Measurements from ENCODE around the gene SERPINA12.
"Not testable (repeated sequence)": the region's sequence is repeated elsewhere in the genome, so short reads cannot be mapped to it uniquely, and the experiment has no call there.

Gene SERPINA12

GRCh38 chr14:94485944-94486841 is 23.1 kb downstream of the SERPINA12 start:
- peak; percentile 54 for DNase-seq

DNA sequence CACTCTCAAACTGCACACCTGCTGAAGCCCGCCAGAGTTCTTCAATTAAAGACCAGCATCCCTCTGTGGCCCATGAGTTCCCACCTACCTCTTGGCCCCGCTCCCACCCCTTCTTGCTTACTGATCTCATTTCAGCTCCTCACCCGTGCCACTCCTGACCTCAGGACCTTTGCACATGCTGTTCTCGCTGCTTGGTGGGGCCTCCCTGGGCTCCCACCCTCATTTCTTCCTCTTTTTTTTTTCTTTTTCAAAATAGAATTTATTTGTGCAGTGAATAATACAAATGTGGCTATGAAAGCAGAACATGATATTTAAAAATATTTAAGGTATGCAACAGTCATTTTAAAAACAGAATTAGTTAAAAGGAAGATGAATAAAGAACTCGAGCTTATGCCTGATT is 24.8 kb downstream of the SERPINA12 start:
- no peak for DNase-seq

- DNase-seq: no peak
Observed at GRCh38 chr14:94483729-94484275, 25.5 kb downstream of the SERPINA12 start.

GRCh38 chr14:94483071-94483451 is 26.2 kb downstream of the SERPINA12 start:
- DNase-seq: no peak

DNA sequence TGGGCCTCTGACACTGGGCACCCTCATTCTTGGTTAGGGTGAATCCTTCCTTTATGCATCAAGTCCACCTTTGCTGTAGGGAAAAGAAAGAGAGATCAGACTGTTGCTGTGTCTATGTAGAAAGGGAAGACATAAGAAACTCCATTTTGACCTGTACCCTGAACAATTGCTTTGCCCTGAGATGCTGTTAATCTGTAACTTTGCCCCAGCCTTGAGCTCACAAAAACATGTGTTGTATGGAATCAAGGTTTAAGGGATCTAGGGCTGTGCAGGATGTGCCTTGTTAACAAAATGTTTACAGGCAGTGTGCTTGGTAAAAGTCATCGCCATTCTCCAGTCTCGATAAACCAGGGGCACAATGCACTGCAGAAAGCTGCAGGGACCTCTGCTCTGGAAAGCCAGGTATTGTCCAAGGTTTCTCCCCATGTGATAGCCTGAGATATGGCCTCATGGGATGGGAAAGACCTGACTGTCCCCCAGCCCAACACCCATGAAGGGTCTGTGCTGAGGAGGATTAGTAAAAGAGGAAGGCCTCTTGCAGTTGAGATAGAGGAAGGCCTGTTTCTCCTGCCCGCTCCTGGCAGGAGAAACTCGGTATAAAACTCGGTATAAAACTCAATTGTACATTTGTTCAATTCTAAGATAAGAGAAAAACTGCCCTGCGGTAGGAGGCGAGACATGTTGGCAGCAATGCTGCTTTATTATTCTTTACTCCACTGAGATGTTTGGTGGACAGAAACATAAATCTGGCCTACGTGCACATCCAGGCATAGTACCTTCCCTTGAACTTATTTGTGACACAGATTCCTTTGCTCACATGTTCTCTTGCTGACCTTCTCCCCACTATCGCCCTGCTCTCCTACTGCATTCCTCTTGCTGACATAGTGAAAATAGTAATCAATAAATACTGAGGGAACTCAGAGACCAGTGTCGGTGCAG is 26.9 kb downstream of the SERPINA12 start:
- DNase-seq: not testable (repeated sequence)

GRCh38 chr14:94481468-94482131 is 27.7 kb downstream of the SERPINA12 start:
- DNase-seq: no peak

DNA sequence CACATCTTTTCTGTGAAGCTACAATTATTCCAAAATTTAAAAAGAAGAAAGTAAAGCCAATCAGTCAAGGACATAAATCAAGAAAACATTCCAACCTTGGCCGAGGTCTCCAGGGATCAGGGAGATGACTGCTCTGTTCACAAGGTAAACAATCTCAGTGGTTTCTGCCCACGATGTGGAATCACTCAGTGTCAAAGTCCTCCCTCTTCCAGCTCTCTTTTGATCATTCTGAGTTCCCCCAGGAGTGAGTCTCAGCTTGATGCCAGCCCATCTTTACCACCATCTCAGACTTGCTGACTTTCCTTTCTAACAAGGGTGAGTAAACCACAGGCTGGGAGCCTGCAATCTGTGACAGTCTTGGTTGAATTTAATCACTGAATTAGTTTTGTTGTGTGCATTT is 28.5 kb downstream of the SERPINA12 start:
- DNase-seq: no peak

DNA sequence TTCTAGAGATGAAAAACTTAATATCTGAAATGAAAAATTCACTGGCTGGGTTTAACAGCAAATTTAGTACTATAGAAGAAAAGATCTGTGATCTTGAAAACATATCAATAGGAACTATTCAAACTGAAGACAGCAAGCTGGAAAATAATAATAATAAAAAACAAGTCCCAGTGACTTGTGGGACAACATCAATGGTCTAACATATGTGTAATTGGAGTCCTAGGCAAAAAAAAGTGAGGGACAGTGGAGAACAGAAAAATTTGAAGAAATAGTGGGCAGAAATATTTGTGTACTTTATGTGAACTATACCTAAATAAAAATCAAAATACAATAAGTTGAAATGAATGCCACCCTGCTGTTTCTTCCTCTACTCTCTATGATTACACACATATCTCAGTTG is 30.8 kb downstream of the SERPINA12 start:
- no peak for DNase-seq

DNA sequence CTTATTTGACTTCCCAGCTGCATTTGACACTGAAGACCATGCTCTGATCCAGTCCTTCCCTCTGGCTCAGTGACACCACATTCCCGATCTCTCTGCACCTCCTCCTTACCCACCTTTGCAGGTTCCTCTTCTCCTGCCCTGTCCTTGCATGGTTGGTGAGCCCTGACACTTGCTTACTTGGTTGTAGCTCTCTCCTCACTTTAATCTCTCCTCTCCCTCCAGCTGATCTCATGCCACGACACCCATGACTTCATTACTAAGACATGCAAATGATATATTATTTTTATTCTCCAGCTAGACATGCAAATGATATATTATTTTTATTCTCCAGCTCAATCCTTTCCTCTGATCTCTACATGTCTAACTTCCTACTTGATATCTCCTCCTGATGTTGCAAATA is 33.2 kb downstream of the SERPINA12 start, which contains the start of gene SERPINA9:
Gene SERPINA9 (minus strand): TSS at position 175 of the 400 bp plus-strand sequence. CDS start 6,357 bp downstream, outside the sequence.
- no peak for DNase-seq

- no peak for DNase-seq
Observed at GRCh38 chr14:94474581-94475031, 34.7 kb downstream of the SERPINA12 start.

DNA sequence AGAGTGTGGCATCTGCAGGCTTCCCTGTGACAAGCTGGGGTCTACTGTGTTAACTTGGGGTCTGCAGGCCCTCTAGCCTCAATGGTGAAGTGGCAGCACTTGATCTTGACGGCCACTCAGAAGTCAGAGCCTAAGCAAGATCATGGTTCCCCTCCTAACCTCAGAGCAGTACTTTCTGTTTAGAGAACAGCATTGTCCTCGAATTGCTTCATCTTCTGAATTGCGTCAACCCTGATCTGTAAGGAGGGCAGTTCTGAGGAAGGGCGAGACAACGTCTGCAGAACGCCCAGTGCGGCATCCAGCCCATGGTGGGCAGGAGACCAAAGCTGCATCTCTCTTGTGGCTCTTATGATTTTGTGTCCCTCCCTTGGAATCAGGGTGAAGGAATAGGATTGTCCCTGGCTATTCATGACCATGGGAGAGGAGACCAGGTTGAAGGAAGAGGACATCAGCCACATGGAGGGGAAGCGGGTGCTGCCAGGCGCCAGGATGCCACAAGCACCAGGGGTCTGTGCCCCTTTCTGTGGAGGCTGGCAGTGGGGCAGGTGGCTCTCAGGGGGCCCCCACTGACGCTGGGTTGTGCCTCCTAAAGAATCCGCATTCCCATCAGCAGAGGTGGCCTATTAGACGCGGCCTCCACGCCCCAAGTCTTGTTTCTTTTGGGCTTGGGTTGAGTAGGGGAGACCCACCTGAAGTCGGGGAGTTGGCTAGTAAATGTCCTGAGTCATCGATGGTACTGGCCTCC is 35.4 kb downstream of the SERPINA12 start:
- DNase-seq: no peak

DNA sequence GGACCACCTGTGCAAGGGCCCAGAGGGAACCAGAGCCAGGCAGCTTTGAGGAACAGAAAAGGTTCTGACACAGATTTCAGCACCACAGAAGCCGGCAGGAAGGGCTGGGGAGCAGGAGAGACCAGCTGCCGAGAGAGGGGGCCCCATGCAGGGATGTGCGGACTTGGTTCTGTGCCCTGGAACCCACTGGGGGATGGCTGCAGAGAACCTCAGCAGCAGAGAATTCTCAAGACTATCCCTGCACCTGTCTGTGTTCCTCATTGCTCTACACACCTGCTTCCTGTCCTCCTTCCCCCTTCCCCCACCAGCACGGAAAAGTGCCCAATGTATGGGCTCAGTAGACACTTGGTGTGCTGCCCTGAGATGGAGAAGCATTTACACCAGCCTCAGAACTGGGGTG is 36.4 kb downstream of the SERPINA12 start:
- no peak for DNase-seq

DNA sequence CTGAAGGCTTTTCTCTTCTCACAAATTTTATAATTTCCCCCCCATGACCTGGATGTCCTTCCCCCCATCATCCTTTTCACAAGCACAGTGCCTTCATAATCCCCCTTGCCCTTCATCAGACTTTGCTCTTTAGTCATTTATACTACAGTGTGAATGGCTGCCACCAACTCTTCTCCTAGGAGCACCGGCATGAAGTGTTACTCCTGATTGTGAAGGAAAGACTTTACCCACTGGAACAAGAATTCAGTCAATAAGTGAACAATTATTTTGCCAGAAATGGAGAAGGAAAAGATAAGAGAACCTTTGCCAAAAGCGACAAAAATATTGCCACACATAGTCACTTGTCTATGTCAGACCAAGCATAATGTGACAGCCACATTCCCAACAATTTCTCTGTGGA is 38.2 kb downstream of the SERPINA12 start:
- DNase-seq: no peak

DNA sequence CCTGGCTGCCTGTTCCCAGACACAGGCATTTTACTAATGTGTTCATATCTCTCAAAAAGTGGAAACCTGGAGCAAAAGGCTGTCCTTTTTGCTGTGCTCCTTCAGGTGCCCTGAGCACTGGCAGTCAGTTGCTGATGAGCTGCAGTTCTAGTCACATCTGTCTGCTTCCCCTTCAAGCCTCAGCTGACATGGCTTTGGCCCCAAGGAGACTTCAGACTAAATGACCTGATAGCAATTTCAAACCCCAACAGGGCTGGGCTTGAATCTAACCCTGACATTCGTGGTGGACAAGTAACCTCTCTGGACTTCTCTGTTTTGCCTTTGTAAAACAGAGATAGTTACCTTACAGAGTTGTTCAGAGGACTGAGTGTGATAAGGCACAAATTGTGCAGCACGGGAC is 39.0 kb downstream of the SERPINA12 start:
- DNase-seq: no peak

DNA sequence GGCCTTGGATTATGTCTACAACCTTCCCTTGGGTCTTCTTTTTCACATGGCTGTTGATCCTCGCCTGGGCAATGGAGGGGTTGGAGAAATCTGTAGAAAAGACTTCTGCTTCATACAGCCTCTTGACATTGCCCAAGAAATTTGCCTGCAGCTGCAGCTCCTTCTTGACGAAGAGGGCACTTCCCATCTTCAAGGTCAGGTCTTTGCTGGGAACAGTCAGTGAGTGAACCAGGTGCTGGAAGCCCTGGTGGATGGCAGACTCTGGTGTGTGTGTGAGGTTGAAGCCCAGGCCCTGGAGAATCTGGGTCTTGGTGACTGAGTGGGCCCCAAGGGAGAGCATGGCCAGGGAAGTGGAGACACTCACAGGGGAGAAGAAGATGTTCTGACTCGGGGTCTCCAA is 40.0 kb downstream of the SERPINA12 start:
- no peak for DNase-seq

GRCh38 chr14:94467728-94468520 is 41.3 kb downstream of the SERPINA12 start:
- no peak for DNase-seq

- no peak for DNase-seq
Observed at GRCh38 chr14:94466706-94467370, 42.4 kb downstream of the SERPINA12 start.

DNA sequence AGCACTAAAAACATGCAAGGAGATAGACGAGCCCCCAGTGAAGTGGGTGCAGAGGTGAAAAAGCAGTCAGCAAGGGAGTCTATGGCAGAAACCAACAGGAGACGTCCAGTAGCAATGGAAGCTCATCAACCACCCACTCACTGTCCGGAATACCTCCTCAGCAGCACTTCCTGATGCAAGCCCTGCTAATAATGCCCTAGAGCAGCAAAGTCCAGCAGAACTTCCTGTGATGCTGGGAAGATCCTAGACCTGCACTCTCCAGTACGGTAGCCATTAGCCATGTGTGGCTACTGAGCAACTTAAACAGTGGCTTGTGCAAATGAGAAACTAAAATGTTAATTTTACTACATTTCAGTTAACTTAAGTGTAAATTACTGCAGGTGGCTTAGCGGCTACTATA is 44.2 kb downstream of the SERPINA12 start:
- no peak for DNase-seq

DNA sequence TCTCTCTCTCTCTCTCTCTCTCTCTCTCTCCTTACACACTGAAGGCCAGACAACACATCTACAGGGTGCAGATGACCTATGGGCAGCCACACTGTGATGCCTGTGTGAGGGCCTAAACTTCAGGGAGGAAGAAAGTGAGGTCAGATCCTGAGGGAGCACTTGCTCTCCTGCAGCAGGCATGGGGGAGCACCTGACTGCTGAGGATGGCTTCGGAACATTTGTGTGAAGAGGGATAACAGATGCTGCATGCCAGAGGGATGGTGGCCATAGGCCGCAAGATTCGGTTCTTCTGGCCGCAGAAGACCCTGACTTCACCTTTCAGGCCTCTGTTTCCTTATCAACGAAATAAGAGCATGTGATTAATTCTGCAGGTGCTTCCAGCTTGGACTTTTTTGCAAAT is 45.0 kb downstream of the SERPINA12 start:
- no peak for DNase-seq
